HepG2 (cell line): ENCODE measurements around the gene TMEM132D. TPM values are rescaled to one million over a fixed set of nuclear protein-coding genes. Genes with fewer than 3 reads are reported as not detected.

Source experiments
- ATAC-seq: fragments of 200-7000 bp; cut with Tn5 transposase; 3 replicates; pipeline ENCODE4 v1.9.1; 2020; ENCODE audit warnings: mild to moderate bottlenecking, moderate library complexity
- BruUV-seq: library from RNA; stranded (reverse); fragments of 400-500 nt; replicated peaks from 2 replicates; lab custom pipeline; 2021; lab: Mats Ljungman, UMichigan
- CTCF ChIA-PET: fragments of 300-600 bp; formaldehyde crosslinking; extraction: SDS; loops from one replicate; lab custom pipeline; 2021; ENCODE audit warnings: low total read pairs, inconsistent platforms, low intra/inter-chr PET ratio; lab: Yijun Ruan, JAX
- POLR2A ChIA-PET: fragments of 350-600 bp; sonication (Branson Sonifier 250); formaldehyde crosslinking; loops from one replicate; lab custom pipeline; 2020; ENCODE audit warnings: antibody characterized with exemption, inconsistent platforms; lab: Yijun Ruan, JAX
- DNase-seq: peaks from one replicate; pipeline ENCODE4 v3.0.0-alpha.2; 2015; ENCODE audit warnings: low spot score
- FAIRE-seq: peaks from 3 replicates; lab custom pipeline; 2011; peaks lifted over from hg19 to GRCh38; lab: Jason Lieb, UNC
- H2AFZ ChIP-seq: one replicate; pipeline ENCODE4 v1.6.1; 2011; ENCODE audit warnings: low read length, inconsistent platforms
- H3K27ac ChIP-seq: fragments of 300-600 bp; 3 replicates; pipeline ENCODE4 v1.8.0; 2011; ENCODE audit warnings: mixed run types, mild to moderate bottlenecking, mixed read lengths, low read length, inconsistent platforms; ENCODE audit not compliant: insufficient read depth; ENCODE audit errors: extremely low read length
- H3K27me3 ChIP-seq, 2 experiments: fragments of 200-600 bp in 1 of 2; 2 replicates in 1 of 2; 3 replicates in 1 of 2; pipeline versions ENCODE4 v1.6.0 to v1.8.0; 2011; ENCODE audit warnings: low read length in 2 of 2, mild to moderate bottlenecking in 2 of 2, moderate library complexity in 2 of 2, inconsistent platforms in 1 of 2; ENCODE audit not compliant: insufficient read depth in 2 of 2, control insufficient read depth in 1 of 2
- H3K36me3 ChIP-seq, 2 experiments: fragments of 200-600 bp in 1 of 2; replicated peaks in 1 of 2; 2 replicates in 1 of 2; 3 replicates in 1 of 2; pipeline versions ENCODE4 v1.5.1 to v1.8.0; 2011; ENCODE audit warnings: low read length in 2 of 2, inconsistent platforms in 1 of 2; ENCODE audit not compliant: insufficient read depth in 2 of 2, control insufficient read depth in 1 of 2
- H3K4me1 ChIP-seq: 2 replicates; pipeline ENCODE4 v1.5.1; 2012; ENCODE audit warnings: low read length, inconsistent platforms; ENCODE audit not compliant: insufficient read depth
- H3K4me2 ChIP-seq: 2 replicates; pipeline ENCODE4 v1.6.0; 2011; ENCODE audit warnings: low read depth, low read length, inconsistent platforms
- H3K4me3 ChIP-seq, 3 experiments: fragments of 200-600 bp in 1 of 3; sonication (generic), shearing (Covaris generic) in 1 of 3; replicated peaks in 1 of 3; 2 replicates each; pipeline ENCODE4 v1.5.1; 2011 to 2016; ENCODE audit warnings: low read length in 3 of 3, inconsistent platforms in 2 of 3, low read depth in 2 of 3, mild to moderate bottlenecking in 2 of 3, control low read depth in 1 of 3, mixed read lengths in 1 of 3; ENCODE audit not compliant: insufficient read depth in 1 of 3
- H3K79me2 ChIP-seq: one replicate; pipeline ENCODE4 v1.6.1; 2011; ENCODE audit warnings: low read length, inconsistent platforms; ENCODE audit not compliant: insufficient read depth
- H3K9ac ChIP-seq: 2 replicates; pipeline ENCODE4 v1.6.0; 2011; ENCODE audit warnings: mild to moderate bottlenecking, low read depth, low read length, inconsistent platforms; ENCODE audit not compliant: insufficient read depth
- H3K9me3 ChIP-seq: 2 replicates; pipeline ENCODE4 v1.5.1; 2012; ENCODE audit warnings: mild to moderate bottlenecking, low read length
- H4K20me1 ChIP-seq: 2 replicates; pipeline ENCODE4 v1.6.0; 2011; ENCODE audit warnings: inconsistent platforms, mild to moderate bottlenecking, low read length, moderate library complexity; ENCODE audit not compliant: insufficient read depth
- FOXO1 ChIP-seq: sonication (generic); formaldehyde crosslinking; IDR thresholded peaks from 2 replicates; pipeline ENCODE4 v1.4.0; 2020; ENCODE audit warnings: missing genetic modification reagents
- JDP2 ChIP-seq: sonication (generic); formaldehyde crosslinking; IDR thresholded peaks from 2 replicates; pipeline ENCODE4 v1.8.1; 2022; ENCODE audit warnings: missing genetic modification reagents, borderline replicate concordance
- KAT7 ChIP-seq: IDR thresholded peaks from 2 replicates; pipeline ENCODE4 v1.6.1; 2018; ENCODE audit warnings: borderline replicate concordance, missing compliant biosample characterization
- POGZ ChIP-seq: sonication (generic); formaldehyde crosslinking; IDR thresholded peaks from 2 replicates; pipeline ENCODE4 v1.4.0; 2020; ENCODE audit warnings: mild to moderate bottlenecking, missing genetic modification reagents
- PTBP1 ChIP-seq: fragments of 200-400 bp; formaldehyde crosslinking; IDR thresholded peaks from 2 replicates; pipeline ENCODE4 v1.6.1; 2018; ENCODE audit warnings: low read length, low read depth; ENCODE audit not compliant: poor library complexity, severe bottlenecking
- RNF2 ChIP-seq: fragments of 450-650 bp; conservative IDR thresholded peaks from 2 replicates; pipeline ENCODE4 v1.6.1; 2016; ENCODE audit warnings: low read depth
- TEAD2 ChIP-seq: sonication (generic); formaldehyde crosslinking; IDR thresholded peaks from 2 replicates; pipeline ENCODE4 v1.9.0; 2021; ENCODE audit warnings: missing genetic modification reagents
- ZNF235 ChIP-seq: sonication (generic); formaldehyde crosslinking; IDR thresholded peaks from 2 replicates; pipeline ENCODE4 v1.8.1; 2023; ENCODE audit warnings: mild to moderate bottlenecking, missing genetic modification reagents, borderline replicate concordance
- ZNF7 ChIP-seq: IDR thresholded peaks from 2 replicates; pipeline ENCODE4 v1.6.1; 2016; ENCODE audit warnings: missing biosample characterization, missing genetic modification reagents
- ZNF709 ChIP-seq: sonication (generic); formaldehyde crosslinking; IDR thresholded peaks from 2 replicates; pipeline ENCODE4 v1.5.0; 2020; ENCODE audit warnings: mild to moderate bottlenecking, missing genetic modification reagents
- WGBS: methylation state at CpG from one replicate; pipeline ENCODE4 v1.1.6; 2017; ENCODE audit warnings: low lambda C conversion rate; 5-methylcytosine and 5-hydroxymethylcytosine counted together
- in situ Hi-C: cut with HindIII; loops from 2 replicates; pipeline ENCODE4 v1.10.0; 2017; ENCODE audit warnings: low pct_unique_long_range_greater_than_20kb; ENCODE audit not compliant: extremely low pct_ligation_motif_present
- intact Hi-C: fragments of 100-400 bp; cut with micrococcal nuclease; formaldehyde crosslinking; loops from one replicate; pipeline ENCODE4 v1.10.0; 2022; ENCODE audit not compliant: unreplicated experiment
- polyA plus RNA-seq, 8 experiments: library from polyadenylated mRNA; depleted of rRNA in 3 of 8; stranded (reverse) in 7 of 8; unstranded in 1 of 8; fragments of >200 nt; fragmentation: Illumina TruSeq in 4 of 8; extraction: Trizol in 4 of 8; gene quantifications; 2 replicates each; pipeline versions ENCODE4 v1.2.1 to v1.2.3, GENCODE V29; 2011 to 2016; ENCODE audit warnings: low read depth in 4 of 8, missing spikeins in 1 of 8, mixed read lengths in 1 of 8; ENCODE audit not compliant: insufficient read depth in 1 of 8
- total RNA-seq, 5 experiments: library from RNA; depleted of rRNA; stranded (reverse); fragments of >200 nt; fragmentation: Illumina TruSeq; extraction: Trizol; gene quantifications; 2 replicates each; pipeline ENCODE4 v1.2.3, GENCODE V29; 2016; ENCODE audit warnings: low read depth in 1 of 5
- TF ChIP-seq, protein P1 (sequence below): sonication (generic); formaldehyde crosslinking; IDR thresholded peaks from 2 replicates; pipeline ENCODE4 v1.4.0; 2020; ENCODE audit warnings: missing genetic modification reagents
- TF ChIP-seq, protein P2 (sequence below): sonication (generic); formaldehyde crosslinking; IDR thresholded peaks from 2 replicates; pipeline ENCODE4 v1.9.0; 2021; ENCODE audit warnings: mild to moderate bottlenecking, missing genetic modification reagents

The TMEM132D gene
- total and polyA plus RNA-seq, 2 of the 13 experiments (the other 11 are each of a cell fraction or from before 2014, with no cell fraction given) = not detected

DNA sequence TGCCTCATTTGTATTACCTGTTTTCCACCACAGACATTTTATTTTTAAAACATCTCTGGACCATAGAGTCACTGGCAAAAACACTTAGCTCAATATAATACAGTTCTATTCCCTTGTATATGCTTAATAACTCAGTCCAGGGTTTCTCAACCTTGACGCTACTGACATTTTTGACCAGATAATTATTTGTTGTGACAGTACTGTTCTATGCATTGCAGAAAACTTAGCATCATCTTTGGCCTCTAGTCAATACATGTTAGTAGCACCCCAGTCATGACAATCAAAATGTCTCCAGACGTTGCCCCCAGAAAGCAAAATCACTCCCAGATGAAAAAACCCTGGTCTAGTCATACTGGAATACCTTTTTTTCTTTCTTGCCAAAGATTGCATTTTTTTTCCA is 174.7 kb downstream of the TMEM132D start (continued):
- TF ChIP-seq, protein P1, sequence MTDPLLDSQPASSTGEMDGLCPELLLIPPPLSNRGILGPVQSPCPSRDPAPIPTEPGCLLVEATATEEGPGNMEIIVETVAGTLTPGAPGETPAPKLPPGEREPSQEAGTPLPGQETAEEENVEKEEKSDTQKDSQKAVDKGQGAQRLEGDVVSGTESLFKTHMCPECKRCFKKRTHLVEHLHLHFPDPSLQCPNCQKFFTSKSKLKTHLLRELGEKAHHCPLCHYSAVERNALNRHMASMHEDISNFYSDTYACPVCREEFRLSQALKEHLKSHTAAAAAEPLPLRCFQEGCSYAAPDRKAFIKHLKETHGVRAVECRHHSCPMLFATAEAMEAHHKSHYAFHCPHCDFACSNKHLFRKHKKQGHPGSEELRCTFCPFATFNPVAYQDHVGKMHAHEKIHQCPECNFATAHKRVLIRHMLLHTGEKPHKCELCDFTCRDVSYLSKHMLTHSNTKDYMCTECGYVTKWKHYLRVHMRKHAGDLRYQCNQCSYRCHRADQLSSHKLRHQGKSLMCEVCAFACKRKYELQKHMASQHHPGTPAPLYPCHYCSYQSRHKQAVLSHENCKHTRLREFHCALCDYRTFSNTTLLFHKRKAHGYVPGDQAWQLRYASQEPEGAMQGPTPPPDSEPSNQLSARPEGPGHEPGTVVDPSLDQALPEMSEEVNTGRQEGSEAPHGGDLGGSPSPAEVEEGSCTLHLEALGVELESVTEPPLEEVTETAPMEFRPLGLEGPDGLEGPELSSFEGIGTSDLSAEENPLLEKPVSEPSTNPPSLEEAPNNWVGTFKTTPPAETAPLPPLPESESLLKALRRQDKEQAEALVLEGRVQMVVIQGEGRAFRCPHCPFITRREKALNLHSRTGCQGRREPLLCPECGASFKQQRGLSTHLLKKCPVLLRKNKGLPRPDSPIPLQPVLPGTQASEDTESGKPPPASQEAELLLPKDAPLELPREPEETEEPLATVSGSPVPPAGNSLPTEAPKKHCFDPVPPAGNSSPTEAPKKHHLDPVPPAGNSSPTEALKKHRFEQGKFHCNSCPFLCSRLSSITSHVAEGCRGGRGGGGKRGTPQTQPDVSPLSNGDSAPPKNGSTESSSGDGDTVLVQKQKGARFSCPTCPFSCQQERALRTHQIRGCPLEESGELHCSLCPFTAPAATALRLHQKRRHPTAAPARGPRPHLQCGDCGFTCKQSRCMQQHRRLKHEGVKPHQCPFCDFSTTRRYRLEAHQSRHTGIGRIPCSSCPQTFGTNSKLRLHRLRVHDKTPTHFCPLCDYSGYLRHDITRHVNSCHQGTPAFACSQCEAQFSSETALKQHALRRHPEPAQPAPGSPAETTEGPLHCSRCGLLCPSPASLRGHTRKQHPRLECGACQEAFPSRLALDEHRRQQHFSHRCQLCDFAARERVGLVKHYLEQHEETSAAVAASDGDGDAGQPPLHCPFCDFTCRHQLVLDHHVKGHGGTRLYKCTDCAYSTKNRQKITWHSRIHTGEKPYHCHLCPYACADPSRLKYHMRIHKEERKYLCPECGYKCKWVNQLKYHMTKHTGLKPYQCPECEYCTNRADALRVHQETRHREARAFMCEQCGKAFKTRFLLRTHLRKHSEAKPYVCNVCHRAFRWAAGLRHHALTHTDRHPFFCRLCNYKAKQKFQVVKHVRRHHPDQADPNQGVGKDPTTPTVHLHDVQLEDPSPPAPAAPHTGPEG (CRISPR knock-in tag) = no peak

DNA sequence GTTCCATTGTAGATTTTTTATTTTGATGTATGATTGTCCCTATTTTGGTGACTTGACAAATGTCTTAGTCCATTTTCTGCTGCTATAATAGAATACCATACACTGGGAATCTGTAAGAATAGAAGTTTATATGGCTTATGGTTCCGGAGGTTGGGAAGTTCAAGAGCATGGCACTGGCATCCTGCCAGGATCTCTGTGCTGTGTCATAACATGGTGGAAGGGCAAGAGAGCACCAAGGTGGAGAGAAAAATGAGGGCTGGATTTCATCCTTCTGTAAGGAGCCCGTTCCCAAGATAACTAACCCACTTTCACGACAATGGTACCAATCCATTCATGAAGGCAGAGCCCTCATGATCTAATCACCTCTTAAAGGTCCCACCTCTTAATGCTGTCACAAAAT is 176.7 kb downstream of the TMEM132D start:
- ATAC-seq (no peak), FAIRE-seq (no peak), DNase-seq (no peak)
- Histone ChIP-seq H3K9ac (no peak overlapping the region), H3K27me3 (peaks cover 0 to 1% of the 10 kb centered on the region in 2 experiments; a peak in 1 of 5 replicates), H3K4me3 (no peak overlapping the region), H3K27ac (no peak overlapping the region), H3K79me2 (no peaks in the 10 kb centered on the region), H4K20me1 (no peaks in the 10 kb centered on the region), H3K9me3 (peaks cover 8% of the 10 kb centered on the region; the same call in 1 of the 2 replicates), H3K36me3 (no peaks in the 10 kb centered on the region), H3K4me2 (no peak overlapping the region), H3K4me1 (no peaks in the 10 kb centered on the region), H2AFZ (no peak overlapping the region)
- WGBS = 4% methylated on average over 3 of the region's 3 CpGs
- POLR2A ChIA-PET = no interaction called here
- BruUV-seq = no TSS peak
- intact Hi-C loops = no loop called here
- in situ Hi-C loops = no loop called here
- CTCF ChIA-PET = no interaction called here
- no peak for TF ChIP-seq FOXO1 (CRISPR knock-in tag)
- TF ChIP-seq TEAD2 = no peak
- no peak for TF ChIP-seq ZNF7 (CRISPR knock-in tag)
- no peak for TF ChIP-seq PTBP1
- no peak for TF ChIP-seq ZNF235 (CRISPR knock-in tag)
- TF ChIP-seq POGZ (CRISPR knock-in tag) = no peak
- no peak for TF ChIP-seq ZNF709 (CRISPR knock-in tag)
- TF ChIP-seq, protein P2, sequence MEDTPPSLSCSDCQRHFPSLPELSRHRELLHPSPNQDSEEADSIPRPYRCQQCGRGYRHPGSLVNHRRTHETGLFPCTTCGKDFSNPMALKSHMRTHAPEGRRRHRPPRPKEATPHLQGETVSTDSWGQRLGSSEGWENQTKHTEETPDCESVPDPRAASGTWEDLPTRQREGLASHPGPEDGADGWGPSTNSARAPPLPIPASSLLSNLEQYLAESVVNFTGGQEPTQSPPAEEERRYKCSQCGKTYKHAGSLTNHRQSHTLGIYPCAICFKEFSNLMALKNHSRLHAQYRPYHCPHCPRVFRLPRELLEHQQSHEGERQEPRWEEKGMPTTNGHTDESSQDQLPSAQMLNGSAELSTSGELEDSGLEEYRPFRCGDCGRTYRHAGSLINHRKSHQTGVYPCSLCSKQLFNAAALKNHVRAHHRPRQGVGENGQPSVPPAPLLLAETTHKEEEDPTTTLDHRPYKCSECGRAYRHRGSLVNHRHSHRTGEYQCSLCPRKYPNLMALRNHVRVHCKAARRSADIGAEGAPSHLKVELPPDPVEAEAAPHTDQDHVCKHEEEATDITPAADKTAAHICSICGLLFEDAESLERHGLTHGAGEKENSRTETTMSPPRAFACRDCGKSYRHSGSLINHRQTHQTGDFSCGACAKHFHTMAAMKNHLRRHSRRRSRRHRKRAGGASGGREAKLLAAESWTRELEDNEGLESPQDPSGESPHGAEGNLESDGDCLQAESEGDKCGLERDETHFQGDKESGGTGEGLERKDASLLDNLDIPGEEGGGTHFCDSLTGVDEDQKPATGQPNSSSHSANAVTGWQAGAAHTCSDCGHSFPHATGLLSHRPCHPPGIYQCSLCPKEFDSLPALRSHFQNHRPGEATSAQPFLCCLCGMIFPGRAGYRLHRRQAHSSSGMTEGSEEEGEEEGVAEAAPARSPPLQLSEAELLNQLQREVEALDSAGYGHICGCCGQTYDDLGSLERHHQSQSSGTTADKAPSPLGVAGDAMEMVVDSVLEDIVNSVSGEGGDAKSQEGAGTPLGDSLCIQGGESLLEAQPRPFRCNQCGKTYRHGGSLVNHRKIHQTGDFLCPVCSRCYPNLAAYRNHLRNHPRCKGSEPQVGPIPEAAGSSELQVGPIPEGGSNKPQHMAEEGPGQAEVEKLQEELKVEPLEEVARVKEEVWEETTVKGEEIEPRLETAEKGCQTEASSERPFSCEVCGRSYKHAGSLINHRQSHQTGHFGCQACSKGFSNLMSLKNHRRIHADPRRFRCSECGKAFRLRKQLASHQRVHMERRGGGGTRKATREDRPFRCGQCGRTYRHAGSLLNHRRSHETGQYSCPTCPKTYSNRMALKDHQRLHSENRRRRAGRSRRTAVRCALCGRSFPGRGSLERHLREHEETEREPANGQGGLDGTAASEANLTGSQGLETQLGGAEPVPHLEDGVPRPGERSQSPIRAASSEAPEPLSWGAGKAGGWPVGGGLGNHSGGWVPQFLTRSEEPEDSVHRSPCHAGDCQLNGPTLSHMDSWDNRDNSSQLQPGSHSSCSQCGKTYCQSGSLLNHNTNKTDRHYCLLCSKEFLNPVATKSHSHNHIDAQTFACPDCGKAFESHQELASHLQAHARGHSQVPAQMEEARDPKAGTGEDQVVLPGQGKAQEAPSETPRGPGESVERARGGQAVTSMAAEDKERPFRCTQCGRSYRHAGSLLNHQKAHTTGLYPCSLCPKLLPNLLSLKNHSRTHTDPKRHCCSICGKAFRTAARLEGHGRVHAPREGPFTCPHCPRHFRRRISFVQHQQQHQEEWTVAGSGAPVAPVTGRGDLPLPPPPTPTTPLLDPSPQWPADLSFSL (CRISPR knock-in tag) = no peak
- TF ChIP-seq RNF2 = no peak
- TF ChIP-seq KAT7 (CRISPR knock-in tag) = no peak
- no peak for TF ChIP-seq JDP2
